RWPE2 (cell line): Measurements from ENCODE around the gene GNS.

ENCODE experiments used
- ATAC-seq: fragments of 200-7000 bp; cut with Tn5 transposase; 3 replicates; pipeline ENCODE4 v1.9.1; 2021; ENCODE audit warnings: low read depth
- DNase-seq: peaks from one replicate; pipeline ENCODE4 v3.0.0-alpha.2; 2020; ENCODE audit warnings: low spot score
- H3K27ac ChIP-seq: fragments of 450-650 bp; 2 replicates; pipeline ENCODE4 v1.5.1; 2017; ENCODE audit warnings: mild to moderate bottlenecking; ENCODE audit not compliant: poor library complexity, severe bottlenecking
- H3K27me3 ChIP-seq: fragments of 250-450 bp; sonication (Bioruptor Pico); 2 replicates; pipeline ENCODE4 v1.5.1; 2021; ENCODE audit warnings: mild to moderate bottlenecking, moderate library complexity; ENCODE audit not compliant: insufficient read depth, poor library complexity, severe bottlenecking
- H3K36me3 ChIP-seq: fragments of 250-450 bp; sonication (Bioruptor Pico); 2 replicates; pipeline ENCODE4 v1.5.1; 2020; ENCODE audit warnings: low read depth, mild to moderate bottlenecking, moderate library complexity
- H3K4me1 ChIP-seq: fragments of 250-450 bp; sonication (Bioruptor Pico); 2 replicates; pipeline ENCODE4 v1.5.1; 2021; ENCODE audit warnings: mild to moderate bottlenecking, moderate library complexity; ENCODE audit not compliant: insufficient read depth, poor library complexity, severe bottlenecking
- H3K4me3 ChIP-seq: fragments of 250-450 bp; sonication (Bioruptor Pico); 2 replicates; pipeline ENCODE4 v1.5.1; 2021; ENCODE audit warnings: mild to moderate bottlenecking, moderate library complexity; ENCODE audit not compliant: severe bottlenecking
- H3K9me3 ChIP-seq: fragments of 250-450 bp; sonication (Bioruptor Pico); 2 replicates; pipeline ENCODE4 v1.5.1; 2021; ENCODE audit warnings: mild to moderate bottlenecking, moderate library complexity; ENCODE audit not compliant: severe bottlenecking
- CTCF ChIP-seq: fragments of 450-650 bp; IDR thresholded peaks from one replicate; pipeline ENCODE4 v1.5.1; 2017; ENCODE audit warnings: mild to moderate bottlenecking, moderate library complexity; ENCODE audit not compliant: poor library complexity, severe bottlenecking

GNS gene

GRCh38 chr12:64716371-64716770 is 42.8 kb downstream of the GNS start:
- Histone ChIP-seq H3K4me1 (no peaks in the 10 kb centered on the region), H3K36me3 (peaks cover 28% of the 10 kb centered on the region), H3K27me3 (no peaks in the 10 kb centered on the region), H3K27ac (no peak overlapping the region), H3K9me3 (no peaks in the 10 kb centered on the region), H3K4me3 (no peak overlapping the region)
- TF ChIP-seq CTCF, result no peak
- DNase-seq (no peak), ATAC-seq (no peak)

- H3K4me1 ChIP-seq, result no peaks in the 10 kb centered on the region
- DNase-seq, result no peak
- no peak for TF ChIP-seq CTCF
- H3K4me3 ChIP-seq, result no peak overlapping the region
- no peaks in the 10 kb centered on the region for H3K27me3 ChIP-seq
- no peaks in the 10 kb centered on the region for H3K9me3 ChIP-seq
- no peak overlapping the region for H3K27ac ChIP-seq
- peaks cover 26% of the 10 kb centered on the region for H3K36me3 ChIP-seq
- ATAC-seq, result no peak
Observed at GRCh38 chr12:64714551-64714968, 44.6 kb downstream of the GNS start.

- Histone ChIP-seq H3K27ac (no peak overlapping the region), H3K36me3 (peaks cover 20% of the 10 kb centered on the region), H3K9me3 (no peaks in the 10 kb centered on the region), H3K4me3 (no peak overlapping the region), H3K4me1 (no peaks in the 10 kb centered on the region), H3K27me3 (no peaks in the 10 kb centered on the region)
- TF ChIP-seq CTCF, result no peak
- no peak for ATAC-seq
- DNase-seq, result no peak
Observed at GRCh38 chr12:64713376-64713775, 45.8 kb downstream of the GNS start.

- Histone ChIP-seq H3K9me3 (no peaks in the 10 kb centered on the region), H3K27ac (no peak overlapping the region), H3K4me3 (no peak overlapping the region), H3K36me3 (no peaks in the 10 kb centered on the region), H3K4me1 (peaks cover 3% of the 10 kb centered on the region), H3K27me3 (no peaks in the 10 kb centered on the region)
- no peak for ATAC-seq
- no peak for TF ChIP-seq CTCF
- DNase-seq, result no peak
Observed at GRCh38 chr12:64709429-64709828, 49.8 kb downstream of the GNS start.

GRCh38 chr12:64707926-64708325 is 51.3 kb downstream of the GNS start:
- Histone ChIP-seq H3K36me3 (no peaks in the 10 kb centered on the region), H3K27me3 (no peaks in the 10 kb centered on the region), H3K27ac (no peak overlapping the region), H3K4me1 (peaks cover 3% of the 10 kb centered on the region), H3K9me3 (no peaks in the 10 kb centered on the region), H3K4me3 (no peak overlapping the region)
- no peak for ATAC-seq
- no peak for TF ChIP-seq CTCF
- no peak for DNase-seq
